ENCODE results near the gene PGM2L1.
"Not testable (repeated sequence)": the region's sequence is repeated elsewhere in the genome, so short reads cannot be mapped to it uniquely, and the experiment has no call there.

Gene PGM2L1

DNA sequence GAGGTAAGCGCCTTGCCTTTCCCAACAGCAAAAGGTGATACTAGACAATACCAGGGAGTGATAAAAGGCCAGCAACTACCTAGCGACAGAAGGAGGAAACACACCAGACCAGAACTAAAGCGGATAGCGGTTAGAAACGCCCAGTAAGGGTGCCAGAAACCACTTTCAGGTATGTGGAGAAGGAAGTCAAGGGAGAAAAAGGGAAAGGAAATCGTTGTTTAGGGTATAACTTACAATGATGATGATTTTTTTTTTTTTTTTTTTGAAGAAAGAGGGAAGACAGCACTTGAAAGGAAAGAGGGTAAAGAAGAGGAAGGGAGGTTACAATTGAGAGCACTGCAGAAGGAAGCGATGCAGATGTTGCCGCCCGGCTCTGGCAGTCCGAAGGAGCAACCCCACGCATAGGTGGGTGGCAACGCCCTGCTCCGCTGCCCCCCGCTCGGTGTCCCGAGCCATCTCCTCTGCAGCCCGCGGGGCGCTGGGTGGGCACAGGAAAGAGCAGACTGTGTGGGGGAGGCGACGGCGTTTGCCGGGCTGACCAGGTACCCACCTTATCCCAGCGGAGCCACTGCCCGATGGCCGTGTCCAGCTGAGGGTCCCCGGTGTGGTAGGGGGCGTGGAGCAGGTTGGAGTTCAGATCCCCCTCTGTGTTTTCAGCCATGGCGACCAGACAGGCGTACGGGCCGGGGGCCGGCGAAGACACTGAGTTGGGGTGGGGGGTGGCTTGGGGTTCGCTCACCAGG, 561 bp downstream of the PGM2L1 start:
- peak; percentile 31 for DNase-seq

DNA sequence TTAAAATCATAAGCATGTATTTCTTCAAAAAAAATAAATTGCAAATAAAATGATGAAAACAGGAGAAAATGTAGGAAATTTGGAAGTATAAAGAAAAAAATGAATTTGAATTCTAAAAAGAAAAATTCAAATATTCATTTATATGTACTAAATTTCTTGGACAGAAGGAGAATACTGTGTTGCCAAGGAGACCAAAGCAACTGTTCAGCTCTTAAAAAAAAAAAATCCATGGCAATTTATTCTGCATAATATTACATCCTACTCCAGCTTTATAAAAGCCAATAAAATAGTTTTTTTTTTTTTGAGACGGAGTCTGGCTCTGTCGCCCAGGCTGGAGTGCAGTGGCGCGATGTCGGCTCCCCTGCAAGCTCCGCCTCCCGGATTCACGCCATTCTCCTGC, 6.0 kb downstream of the PGM2L1 start:
- no peak for DNase-seq

DNA sequence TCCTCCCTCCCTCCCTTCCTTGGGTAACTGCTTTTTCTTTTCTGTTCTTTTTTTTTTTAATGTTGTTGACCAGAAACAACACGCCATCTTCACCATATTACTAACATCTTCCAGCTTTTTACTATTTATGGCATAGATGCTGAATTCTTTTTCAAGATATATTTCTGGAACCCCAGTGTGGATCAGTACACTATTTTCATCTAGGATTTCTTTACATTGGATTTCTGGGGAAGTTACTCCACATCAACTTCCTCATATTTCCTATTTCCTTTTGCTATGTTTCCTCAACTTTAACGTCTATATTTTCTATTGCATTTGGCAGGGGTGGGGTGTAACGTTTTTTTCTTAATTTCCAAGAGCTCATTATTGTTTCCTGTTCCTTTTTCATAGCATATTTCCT, 7.0 kb downstream of the PGM2L1 start:
- no peak for DNase-seq

DNA sequence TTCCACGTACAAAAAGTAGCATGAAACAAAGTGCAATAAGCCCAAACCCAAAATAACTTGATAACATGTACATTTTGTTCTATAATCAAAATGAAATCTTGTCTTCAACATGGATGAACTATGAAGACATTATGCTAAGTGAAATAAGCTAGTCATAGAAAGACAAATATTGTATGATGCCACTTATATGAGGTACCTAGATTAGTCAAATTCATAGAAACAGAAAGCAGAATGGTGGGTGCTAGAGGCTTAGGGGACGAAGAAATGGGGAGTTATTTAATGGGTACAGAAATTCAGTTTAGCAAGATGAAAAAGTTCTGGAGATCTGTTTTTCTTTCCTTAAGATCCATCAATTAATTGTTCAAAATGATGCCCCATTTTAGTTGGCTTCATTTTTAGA, 7.5 kb downstream of the PGM2L1 start:
- no peak for DNase-seq

DNA sequence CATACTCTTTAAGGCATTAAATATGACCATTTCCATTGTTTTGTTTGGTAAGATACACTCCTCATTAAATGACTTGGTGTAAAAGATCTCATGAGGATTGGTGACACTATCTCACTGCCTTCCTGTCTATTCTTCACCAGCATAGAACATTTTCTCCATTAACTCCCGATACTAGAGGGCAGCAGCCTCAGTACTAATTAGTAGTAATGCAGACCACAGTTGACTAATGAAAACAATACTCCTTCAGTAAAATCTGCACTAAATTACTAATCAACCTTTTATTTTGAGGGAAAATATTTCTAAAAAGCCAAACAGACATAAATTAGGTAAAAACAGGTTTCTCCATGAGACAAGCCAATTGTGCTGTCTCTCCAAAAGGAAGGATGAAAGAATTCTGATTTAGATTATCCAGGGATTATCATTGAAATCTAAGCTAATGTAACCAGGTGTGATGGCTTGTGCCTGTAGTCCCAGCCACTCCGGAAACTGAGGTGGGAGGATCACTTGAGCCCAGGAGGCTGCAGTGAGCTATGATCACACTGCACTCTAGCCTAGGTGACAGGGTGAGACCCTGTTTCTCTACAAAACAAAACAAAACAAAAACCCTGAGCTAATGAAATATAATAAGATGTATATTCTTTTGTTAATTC, 9.4 kb downstream of the PGM2L1 start:
- peak; percentile 56 for DNase-seq

DNA sequence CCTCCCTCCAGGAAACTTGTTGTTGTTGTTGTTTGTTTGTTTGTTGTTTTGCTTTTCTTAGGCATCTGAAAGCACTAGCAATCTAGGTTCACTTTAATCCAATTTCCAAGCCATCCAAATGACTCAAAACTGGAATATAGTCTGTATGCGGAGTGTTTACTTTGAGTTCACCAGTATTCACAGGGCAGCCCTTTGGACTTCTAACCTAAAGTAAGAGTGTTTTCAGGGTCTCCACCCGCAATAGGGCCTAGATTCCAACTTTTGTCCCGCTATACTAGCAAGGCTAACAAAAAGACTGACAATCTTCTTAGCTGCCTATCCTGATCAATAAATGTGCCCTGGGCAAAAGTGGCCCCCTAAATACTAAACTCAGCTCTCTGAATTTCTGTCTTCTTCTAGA, 13.6 kb downstream of the PGM2L1 start:
- DNase-seq, result no peak

DNA sequence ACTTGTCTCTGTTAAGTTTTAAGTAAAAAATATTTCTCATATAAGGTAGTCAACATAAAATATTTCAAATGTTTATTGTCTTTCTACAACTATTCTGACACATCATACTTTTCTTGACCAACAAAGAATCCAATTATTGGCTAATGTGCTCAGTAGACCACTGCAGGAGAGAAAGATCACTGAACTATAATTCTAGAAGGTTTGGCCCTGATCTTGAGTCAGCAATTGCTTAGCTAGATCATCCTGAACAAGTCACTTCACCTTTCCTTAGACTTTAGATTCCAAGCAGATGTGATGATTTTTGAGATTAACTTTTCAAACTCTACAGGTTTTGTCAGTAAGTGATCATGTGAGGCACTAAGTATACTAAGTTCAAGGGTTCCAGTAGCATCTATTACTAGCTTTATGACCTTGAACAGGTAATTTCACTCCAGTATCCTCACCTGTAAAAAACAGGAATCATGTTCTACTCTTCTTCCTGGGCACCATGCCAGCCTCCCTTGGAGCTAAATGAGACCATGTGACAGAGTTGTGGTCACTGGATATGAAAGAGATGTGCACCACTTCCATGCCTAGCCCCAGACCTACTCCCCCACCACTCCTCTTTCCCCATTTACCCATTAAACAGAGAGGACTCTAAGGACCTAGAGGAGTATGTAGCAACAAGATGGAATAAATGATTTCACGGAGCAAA, 17.3 kb downstream of the PGM2L1 start:
- DNase-seq, result no peak

DNA sequence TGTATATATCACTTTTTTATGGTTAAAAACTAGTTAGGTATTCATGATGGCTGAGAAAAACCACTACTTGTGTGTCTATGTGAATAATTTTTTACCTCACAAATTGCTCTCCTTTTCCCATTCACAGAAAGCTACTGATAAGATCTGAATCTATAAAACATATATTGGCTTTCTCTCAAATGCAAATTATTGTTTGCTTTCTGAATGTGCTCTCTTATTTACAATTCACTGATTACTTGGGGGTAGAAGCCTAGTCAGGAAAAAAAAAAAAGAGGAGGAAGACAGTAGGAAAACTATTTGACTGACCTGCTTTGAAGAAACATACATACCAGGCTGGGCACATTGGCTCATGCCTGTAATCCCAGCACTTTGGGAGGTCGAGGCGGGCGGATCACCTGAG, 20.5 kb downstream of the PGM2L1 start:
- DNase-seq, result no peak

DNA sequence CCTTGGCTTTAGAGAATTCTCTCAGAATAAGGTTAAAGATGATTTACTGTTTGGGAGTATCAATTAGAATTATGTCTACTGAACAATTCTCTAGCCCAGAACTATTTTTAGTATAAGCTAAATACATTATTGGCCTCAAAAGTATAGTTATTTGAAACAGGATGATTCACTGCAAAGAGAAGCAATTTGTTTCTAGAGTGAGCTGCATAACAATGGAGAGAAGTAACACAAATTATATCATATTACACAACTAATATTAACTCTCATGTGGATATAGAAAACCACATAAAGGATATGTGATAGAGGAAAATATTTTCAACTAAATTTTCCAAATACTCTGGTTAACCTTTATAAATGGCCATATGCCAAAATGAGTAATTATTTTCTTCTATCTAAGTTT, 24.9 kb downstream of the PGM2L1 start:
- DNase-seq, result no peak

DNA sequence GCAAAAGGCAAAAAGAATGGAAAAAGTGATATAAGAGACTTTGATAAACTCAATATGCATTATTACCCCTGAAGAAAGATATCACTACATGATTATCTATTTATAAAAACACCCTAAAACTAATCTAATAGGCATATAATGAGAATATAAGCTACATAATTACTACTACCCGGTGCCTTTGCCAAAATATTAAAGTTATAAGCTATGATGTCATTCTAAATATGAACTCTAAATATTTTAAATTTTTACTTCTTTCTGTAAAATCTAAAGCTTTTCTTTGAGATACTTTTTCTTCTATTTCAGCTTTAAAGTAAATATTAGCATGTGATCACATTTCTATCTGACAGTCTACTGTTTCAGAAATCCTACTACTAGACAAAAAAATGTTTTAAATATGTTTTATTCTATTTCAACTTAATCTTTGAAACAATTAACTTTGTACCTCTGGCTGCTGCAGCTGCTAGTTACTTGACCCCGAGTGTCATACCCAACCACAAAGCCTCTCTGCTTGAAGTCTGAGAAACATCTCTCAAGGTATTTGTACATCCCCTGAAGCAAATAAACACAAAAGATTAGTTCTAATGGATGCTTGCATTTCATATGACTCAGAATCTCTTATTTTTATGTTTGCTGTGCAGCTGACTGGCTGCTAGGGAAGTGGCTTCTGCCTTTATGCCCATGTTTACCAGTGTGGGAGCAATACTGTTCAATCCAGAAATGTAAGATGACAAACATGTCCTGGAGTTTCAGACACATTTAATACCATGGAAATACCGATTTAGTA, 26.8 kb downstream of the PGM2L1 start:
- DNase-seq, result peak; percentile 37

DNA sequence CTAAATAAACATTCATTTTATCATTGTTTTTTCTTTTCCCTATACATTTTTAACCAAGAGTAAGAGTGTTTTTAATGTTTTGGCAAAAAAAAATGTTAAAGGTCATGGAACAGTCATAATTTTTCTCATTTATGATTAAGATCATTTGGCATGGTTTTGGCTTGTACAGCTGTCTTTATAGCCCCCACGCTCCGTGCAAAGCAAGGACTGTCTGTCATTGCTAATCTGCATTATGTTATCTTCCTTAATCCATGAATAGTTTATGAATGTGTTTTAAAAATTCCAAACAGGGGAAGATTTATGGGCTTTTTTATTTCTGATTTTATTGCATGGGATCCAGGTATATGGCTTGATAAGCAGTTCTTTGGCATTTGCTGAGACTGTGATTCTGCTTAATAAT, 28.1 kb downstream of the PGM2L1 start:
- DNase-seq, result no peak

DNA sequence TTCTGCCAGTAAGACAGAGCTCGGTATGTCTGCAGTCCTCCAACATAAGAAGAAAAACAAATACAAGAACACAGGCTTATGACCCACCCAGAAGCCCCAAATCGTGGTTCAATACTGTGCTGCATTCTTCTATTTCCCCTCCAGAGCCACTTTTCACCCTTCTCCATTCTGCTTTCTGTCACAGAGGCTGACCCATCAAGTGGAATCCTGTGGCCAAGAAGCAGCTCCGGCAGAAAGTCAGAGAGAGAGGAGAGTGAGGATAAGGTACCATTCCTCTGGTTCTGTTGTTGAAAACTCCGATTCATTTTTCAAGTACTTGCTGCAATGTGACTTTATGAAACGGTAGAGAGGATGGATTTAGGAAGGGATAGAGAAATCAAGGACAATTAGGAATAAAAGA, 30.4 kb downstream of the PGM2L1 start:
- DNase-seq, result no peak

DNA sequence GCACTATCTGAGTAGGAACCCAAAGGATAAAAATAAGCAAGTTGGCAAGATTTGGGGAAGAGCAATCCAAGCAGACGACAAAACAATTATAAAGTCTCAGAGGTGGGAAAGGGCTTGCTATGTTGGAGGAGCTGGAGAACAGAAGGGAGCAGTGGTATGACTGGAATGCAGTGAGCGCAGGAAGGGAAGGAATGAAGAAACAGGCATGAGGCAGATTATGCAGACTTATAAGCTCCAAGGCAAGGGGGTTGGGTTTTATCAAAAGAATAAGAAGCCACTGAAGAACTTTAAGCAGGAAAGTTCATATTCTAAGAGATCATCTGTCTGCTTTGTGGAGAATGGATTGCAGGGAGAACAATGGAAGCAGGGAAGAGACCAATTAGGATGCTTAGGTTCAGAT, 31.7 kb downstream of the PGM2L1 start:
- DNase-seq, result peak; percentile 88

DNA sequence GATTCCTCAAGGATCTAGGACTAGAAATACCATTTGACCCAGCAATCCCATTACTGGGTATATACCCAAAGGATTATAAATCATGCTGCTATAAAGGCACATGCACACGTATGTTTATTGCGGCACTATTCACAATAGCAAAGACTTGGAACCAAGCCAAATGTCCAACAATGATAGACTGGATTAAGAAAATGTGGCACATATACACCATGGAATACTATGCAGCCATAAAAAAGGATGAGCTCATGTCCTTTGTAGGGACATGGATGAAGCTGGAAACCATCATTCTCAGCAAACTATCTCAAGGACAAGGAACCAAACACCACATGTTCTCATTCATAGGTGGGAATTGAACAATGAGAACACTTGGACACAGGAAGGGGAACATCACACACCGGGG, 32.4 kb downstream of the PGM2L1 start:
- not testable (repeated sequence) for DNase-seq

DNA sequence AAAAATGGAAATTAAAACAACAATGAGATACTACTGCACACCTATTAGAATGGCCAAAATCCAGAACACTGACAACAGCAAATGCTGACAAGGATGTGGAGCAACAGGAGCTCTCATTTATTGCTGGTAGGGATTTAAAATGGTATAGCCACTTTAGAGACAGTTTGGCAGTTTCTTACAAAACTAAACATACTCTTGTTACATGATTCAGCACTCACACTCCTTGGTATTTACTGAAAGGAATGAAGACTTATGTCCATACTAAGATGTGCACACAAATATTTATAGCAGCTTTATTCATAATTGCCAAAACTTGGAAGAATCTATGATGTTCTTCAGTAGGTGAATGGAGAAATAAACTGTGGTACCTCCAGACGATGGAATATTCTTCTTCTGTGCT, 40.8 kb downstream of the PGM2L1 start:
- DNase-seq, result peak; percentile 15

DNA sequence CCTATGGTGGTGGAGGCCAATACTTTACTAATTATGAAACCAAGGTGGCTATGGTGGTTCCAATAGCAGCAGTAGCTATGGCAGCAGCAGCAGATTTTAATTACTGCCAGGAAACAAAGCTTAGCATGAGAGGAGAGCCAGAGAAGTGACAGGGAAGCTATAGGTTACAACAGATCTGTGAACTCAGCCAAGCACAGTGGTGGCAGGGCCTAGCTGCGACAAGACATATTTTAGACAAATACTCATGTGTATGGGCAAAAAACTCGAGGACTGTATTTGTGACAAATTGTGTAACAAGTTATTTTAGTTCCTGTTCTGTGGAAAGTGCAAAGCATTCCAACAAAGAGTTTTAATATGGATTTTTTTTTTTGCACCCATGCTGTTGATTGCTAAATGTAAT, 42.6 kb downstream of the PGM2L1 start:
- no peak for DNase-seq

DNA sequence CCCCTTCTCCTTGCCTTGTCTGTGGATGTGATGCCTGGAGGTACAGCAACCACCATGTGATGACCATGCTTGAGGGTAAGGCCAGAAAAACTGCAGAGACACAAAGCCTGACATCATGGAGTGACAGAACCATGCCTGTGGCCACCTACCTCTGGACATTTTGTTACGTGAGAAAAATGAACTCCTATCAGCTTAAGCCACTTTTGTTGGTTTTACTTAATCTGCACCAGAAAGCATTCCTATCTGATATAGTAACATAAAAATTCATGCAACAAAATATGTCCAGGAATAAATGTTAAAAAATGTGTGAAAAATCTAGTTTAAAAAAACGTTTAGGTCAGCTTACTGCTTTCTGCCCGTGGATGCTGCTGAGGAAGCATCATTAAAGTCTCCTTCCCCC, 44.2 kb downstream of the PGM2L1 start:
- DNase-seq, result peak; percentile 79

DNA sequence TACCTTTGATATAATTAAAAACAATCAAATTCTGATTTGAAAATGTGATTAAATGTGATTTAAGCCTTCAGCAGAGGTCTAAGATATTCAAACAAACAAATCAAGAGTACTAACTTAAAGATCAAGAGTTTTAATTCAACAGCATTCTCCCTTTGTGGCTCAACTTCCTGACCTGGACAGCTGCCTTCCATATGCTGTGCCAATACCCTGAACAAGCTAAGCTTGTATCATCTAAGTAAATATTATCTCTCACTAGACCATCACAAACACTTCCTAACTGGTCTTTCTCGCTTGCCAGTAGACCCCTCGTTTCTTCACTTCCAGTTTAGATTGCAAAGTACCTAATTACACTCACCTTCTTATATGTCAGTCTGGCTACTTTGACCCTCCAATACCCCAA, 50.9 kb downstream of the PGM2L1 start:
- DNase-seq, result peak; percentile 14

DNA sequence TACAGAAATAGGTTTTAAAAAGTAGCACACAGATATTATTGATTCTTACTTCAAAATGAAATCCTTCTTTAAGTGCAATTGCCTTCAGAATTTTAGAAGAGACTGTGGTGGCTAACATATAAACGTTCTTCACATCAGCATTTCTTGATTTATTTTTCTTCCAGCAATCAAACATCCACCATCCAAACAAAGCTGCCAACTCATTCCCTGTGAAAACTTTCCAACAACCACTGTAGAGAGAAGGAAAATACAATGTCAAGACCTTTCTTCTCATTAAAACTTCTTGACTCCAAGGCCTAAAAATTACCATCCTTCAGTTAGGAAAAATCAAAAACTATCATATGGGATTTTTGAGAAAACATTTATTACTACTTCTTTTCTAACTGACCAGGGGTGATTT, 52.8 kb downstream of the PGM2L1 start:
- DNase-seq, result no peak

DNA sequence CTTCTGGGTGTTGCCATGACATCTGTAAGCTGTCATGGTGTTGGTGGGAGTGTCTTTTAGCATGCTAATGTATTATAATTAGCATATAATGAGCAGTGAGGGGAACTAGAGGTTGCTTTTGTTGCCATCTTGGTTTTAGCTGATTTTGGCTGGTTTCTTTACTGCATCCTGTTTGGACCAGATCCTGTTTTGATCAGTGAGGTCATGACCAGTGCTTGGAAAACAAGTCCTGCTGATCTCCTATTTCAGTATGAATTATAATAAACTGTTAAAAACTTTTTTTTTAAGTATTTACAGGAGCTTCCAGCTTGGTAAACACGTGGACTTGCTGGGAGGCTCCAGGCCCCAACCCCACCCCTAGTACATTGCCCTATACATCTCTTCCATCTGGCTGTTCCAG, 56.3 kb downstream of the PGM2L1 start:
- DNase-seq, result no peak

DNA sequence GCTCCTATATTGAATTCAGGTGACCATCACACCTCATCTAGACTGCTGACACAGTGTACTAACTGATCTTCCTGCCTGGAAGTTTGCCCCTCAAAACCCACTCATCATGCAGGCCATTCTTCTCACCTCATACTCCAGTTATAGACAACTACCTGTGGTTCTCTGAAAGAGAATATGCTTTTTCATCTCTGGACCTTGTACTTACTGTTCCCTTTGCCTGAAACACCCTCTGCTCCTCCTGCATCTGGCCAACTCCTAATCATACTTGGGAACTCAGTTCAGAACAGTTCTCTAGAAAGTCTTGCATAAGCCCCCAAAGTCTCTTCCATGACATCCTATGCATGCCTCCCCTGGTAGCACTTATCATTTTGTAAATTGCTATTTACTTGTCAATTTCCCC, 58.6 kb downstream of the PGM2L1 start:
- DNase-seq, result no peak

DNA sequence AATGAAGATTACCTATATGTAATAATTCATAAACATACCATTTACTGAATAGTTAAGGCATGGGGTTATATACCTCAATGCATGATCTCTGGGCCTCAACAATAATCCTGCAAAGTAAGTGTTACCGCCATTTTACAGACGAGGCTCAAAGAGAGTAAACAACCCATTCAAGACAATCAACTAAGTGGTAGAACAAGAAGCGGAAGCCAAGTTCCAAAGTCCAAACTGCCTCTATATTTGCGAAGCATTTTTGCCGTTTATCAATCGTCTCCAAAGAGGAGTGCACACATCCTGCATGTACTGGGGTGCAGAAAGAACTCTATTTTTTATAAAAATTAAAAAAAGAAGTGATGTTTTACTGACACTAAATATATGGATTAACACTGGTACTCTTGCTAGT, 59.3 kb downstream of the PGM2L1 start:
- no peak for DNase-seq

DNA sequence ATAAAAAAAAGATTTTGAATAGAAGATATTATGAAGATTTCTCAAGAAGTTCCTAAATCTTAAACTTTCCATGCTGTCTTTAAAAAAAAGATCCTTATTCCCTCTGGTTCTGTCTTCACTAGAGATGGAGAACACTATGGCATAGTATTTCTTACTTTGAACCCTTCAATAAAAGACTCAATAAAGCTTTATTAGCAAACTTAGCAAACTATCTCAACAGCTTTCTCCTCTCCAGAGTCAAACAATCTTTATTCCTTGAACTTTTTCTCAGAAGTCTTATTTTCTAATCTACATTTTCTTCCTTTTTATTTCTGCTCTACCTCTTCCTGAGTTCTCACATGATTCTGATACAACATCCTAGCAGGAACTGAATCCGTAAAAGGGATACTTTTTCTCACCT, 65.0 kb downstream of the PGM2L1 start:
- no peak for DNase-seq

Measured in fibroblast of skin of back (primary cell).